DND-41 (cell line): Measurements from ENCODE around the gene EMSY.

Experiments used
- ATAC-seq: fragments of 200-7000 bp; cut with Tn5 transposase; 3 replicates; pipeline ENCODE4 v1.9.1; 2021; ENCODE audit warnings: low read depth; ENCODE audit not compliant: insufficient read depth
- DNase-seq: peaks from one replicate; pipeline ENCODE4 v3.0.0-alpha.2; 2020
- H2AFZ ChIP-seq: 2 replicates; pipeline ENCODE4 v1.6.0; 2012; ENCODE audit warnings: low read depth, low read length
- H3K27ac ChIP-seq: 2 replicates; pipeline ENCODE4 v1.5.1; 2012; ENCODE audit warnings: low read length, inconsistent platforms
- H3K27me3 ChIP-seq: fragments of 200-600 bp; sonication (generic); 2 replicates; pipeline ENCODE4 v1.6.0; 2012; ENCODE audit warnings: low read length, mild to moderate bottlenecking, inconsistent platforms; ENCODE audit not compliant: insufficient read depth, poor library complexity
- H3K36me3 ChIP-seq: 2 replicates; pipeline ENCODE4 v1.5.1; 2012; ENCODE audit warnings: low read length, inconsistent platforms; ENCODE audit not compliant: insufficient read depth
- H3K4me1 ChIP-seq: 2 replicates; pipeline ENCODE4 v1.5.1; 2012; ENCODE audit warnings: mild to moderate bottlenecking, low read length; ENCODE audit not compliant: insufficient read depth
- H3K4me2 ChIP-seq: 2 replicates; pipeline ENCODE4 v1.6.0; 2012; ENCODE audit warnings: mild to moderate bottlenecking, moderate library complexity, low read length, inconsistent platforms; ENCODE audit not compliant: insufficient read depth
- H3K4me3 ChIP-seq, 2 experiments: fragments of 200-600 bp in 1 of 2; shearing (Covaris generic) in 1 of 2; 2 replicates each; pipeline ENCODE4 v1.5.1; 2012 to 2016; ENCODE audit warnings: inconsistent platforms in 2 of 2, low read length in 2 of 2, mild to moderate bottlenecking in 2 of 2, low read depth in 1 of 2, moderate library complexity in 1 of 2
- H3K79me2 ChIP-seq: 2 replicates; pipeline ENCODE4 v1.6.0; 2012; ENCODE audit warnings: low read length, inconsistent platforms; ENCODE audit not compliant: insufficient read depth
- H3K9ac ChIP-seq: 2 replicates; pipeline ENCODE4 v1.6.0; 2012; ENCODE audit warnings: low read depth, mild to moderate bottlenecking, inconsistent platforms, low read length, moderate library complexity
- H3K9me3 ChIP-seq: 2 replicates; pipeline ENCODE4 v1.5.1; 2012; ENCODE audit warnings: low read length, moderate library complexity, mild to moderate bottlenecking, inconsistent platforms; ENCODE audit not compliant: insufficient read depth, severe bottlenecking
- H4K20me1 ChIP-seq: 2 replicates; pipeline ENCODE4 v1.6.0; 2012; ENCODE audit warnings: low read length; ENCODE audit not compliant: insufficient read depth
- CTCF ChIP-seq: IDR thresholded peaks from 2 replicates; pipeline ENCODE4 v1.5.1; 2012; ENCODE audit warnings: borderline replicate concordance, low read length, moderate library complexity, mild to moderate bottlenecking; ENCODE audit not compliant: poor library complexity, severe bottlenecking; ENCODE audit errors: extremely low read depth
- EZH2 ChIP-seq: IDR thresholded peaks from 3 replicates; pipeline ENCODE4 v1.6.1; 2012; ENCODE audit warnings: borderline replicate concordance, low read depth, mild to moderate bottlenecking, moderate library complexity, low read length, inconsistent platforms; ENCODE audit not compliant: severe bottlenecking

The EMSY gene

GRCh38 chr11:76424891-76425290 is 19.9 kb upstream of the EMSY start:
- H3K4me2 ChIP-seq, result no peak overlapping the region
- H2AFZ ChIP-seq, result no peak overlapping the region
- DNase-seq (no peak), ATAC-seq (no peak)
- no peak for TF ChIP-seq EZH2
- no peak for TF ChIP-seq CTCF
- H3K27me3 ChIP-seq, result no peaks in the 10 kb centered on the region
- no peak overlapping the region for H3K27ac ChIP-seq
- H3K36me3 ChIP-seq, result no peaks in the 10 kb centered on the region
- H3K9ac ChIP-seq, result no peak overlapping the region
- H3K9me3 ChIP-seq, result no peaks in the 10 kb centered on the region
- no peaks in the 10 kb centered on the region for H3K4me1 ChIP-seq
- H3K79me2 ChIP-seq, result no peaks in the 10 kb centered on the region
- no peak overlapping the region for H3K4me3 ChIP-seq
- H4K20me1 ChIP-seq, result no peaks in the 10 kb centered on the region

- Histone ChIP-seq H3K9me3 (no peaks in the 10 kb centered on the region), H4K20me1 (no peaks in the 10 kb centered on the region), H3K79me2 (no peaks in the 10 kb centered on the region), H3K9ac (no peak overlapping the region), H3K4me3 (no peak overlapping the region), H3K36me3 (no peaks in the 10 kb centered on the region), H3K27me3 (no peaks in the 10 kb centered on the region), H3K4me1 (no peaks in the 10 kb centered on the region), H3K27ac (no peak overlapping the region), H3K4me2 (no peak overlapping the region), H2AFZ (no peak overlapping the region)
- no peak for ATAC-seq
- no peak for TF ChIP-seq EZH2
- TF ChIP-seq CTCF, result no peak
- no peak for DNase-seq
These were observed 18.2 kb upstream of the EMSY start for GRCh38 chr11:76426660-76427059.

- no peaks in the 10 kb centered on the region for H3K9me3 ChIP-seq
- no peak overlapping the region for H3K27ac ChIP-seq
- H3K4me3 ChIP-seq, result no peak overlapping the region
- H2AFZ ChIP-seq, result no peak overlapping the region
- no peak for TF ChIP-seq EZH2
- TF ChIP-seq CTCF, result no peak
- H3K4me1 ChIP-seq, result no peaks in the 10 kb centered on the region
- no peaks in the 10 kb centered on the region for H3K36me3 ChIP-seq
- DNase-seq (no peak), ATAC-seq (no peak)
- H3K9ac ChIP-seq, result no peak overlapping the region
- H4K20me1 ChIP-seq, result no peaks in the 10 kb centered on the region
- no peaks in the 10 kb centered on the region for H3K27me3 ChIP-seq
- no peak overlapping the region for H3K4me2 ChIP-seq
- no peaks in the 10 kb centered on the region for H3K79me2 ChIP-seq
These were observed 8.8 kb upstream of the EMSY start for GRCh38 chr11:76436020-76436419.
